ENCODE results near the gene HOXB4.

Gene HOXB4

DNA sequence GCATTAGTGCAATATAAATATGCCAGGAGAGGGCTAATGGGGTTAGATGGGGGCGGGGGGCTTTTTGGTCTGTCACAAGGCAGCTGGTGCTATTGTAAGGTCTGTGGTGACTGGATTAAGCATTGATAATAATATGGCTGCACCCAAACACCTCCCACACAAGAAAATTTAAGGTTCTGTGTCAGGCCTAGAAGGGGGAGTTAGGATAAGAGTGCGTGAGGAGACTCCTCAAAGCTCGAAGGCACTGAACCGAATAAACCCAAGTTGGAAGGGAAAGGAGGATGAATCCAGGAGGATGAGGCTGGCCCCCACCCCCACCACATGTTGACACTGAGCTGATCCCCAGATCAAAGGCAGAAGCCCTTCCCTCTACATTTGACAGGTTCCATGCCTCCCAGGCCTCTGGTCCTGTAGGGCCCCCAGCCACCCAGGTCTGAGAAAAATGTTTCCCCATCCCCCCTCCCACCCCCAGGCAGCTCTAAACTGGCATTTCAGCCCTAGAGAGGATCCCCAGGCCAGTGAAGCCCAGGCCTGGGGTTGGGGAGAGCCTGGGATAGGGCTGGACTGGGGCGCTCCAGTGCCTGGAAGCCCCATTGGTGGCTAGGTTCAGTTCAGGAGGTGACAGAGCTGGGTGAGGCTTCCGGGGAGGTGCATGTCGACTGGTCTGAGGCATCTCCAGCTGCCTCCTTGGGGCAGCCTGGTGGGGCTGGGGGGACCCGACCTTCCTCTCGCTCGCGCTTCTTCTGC lies 49.0 kb downstream of the HOXB4 start:
- DNase-seq (ENCODE audit: low spot score), result no peak

DNA sequence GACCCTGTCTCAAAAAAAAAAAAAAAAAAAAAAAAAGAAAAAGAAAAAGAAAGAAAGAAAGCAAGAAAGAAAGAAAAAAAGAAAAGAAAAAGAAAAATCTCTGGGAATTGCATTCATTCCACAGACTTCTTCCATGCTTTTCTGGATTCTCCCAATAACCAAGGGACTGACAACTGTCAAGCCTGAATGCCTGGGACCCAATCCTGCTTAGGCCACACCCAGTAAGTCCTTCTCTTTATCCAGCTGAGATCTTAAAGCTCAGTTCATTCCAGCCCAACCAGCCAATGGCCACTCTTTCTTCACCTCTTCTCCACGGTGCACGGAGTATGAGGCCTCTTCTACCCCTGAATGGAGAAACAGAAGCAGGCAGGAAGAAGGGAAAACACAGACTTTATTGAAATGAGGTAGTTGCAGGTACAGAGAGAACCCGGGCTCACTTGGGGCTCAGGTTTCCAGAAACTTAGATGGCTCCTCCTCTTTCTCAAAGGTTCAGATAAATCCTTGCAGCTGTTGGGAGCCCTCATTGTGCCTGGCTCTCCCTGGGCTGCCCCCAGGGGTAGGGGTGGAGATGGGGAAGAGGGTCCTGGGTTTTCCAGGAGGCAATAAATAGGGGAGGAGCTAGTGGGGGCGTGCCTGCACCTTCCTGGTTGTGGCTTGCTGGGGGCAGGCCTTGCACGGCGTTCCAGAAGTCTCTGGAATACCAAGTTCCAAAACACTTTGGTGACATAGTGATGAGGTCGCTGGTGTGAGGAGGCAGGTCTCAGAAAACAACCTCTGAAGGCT lies 49.8 kb downstream of the HOXB4 start:
- DNase-seq (ENCODE audit: low spot score), result no peak

DNA sequence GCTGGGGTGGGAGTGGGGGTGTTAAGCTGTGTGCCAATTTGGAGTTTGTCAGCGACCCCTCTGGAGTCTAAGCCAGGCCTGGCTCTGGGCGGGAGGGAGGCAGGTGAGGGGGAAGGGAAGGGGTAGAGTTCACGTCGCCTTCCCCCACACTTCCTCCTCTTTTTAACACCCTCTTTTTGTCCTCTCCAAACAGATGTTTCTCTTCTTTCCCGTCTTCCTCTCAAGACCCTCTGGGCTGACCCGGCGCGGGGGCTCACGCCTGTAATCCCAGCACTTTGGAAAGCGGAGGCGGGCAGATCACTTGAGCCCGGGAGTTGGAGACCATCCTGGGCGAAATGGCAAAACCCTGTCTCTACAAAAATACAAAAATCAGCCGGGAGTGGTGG lies 50.6 kb downstream of the HOXB4 start:
- no peak for DNase-seq (ENCODE audit: low spot score)

DNA sequence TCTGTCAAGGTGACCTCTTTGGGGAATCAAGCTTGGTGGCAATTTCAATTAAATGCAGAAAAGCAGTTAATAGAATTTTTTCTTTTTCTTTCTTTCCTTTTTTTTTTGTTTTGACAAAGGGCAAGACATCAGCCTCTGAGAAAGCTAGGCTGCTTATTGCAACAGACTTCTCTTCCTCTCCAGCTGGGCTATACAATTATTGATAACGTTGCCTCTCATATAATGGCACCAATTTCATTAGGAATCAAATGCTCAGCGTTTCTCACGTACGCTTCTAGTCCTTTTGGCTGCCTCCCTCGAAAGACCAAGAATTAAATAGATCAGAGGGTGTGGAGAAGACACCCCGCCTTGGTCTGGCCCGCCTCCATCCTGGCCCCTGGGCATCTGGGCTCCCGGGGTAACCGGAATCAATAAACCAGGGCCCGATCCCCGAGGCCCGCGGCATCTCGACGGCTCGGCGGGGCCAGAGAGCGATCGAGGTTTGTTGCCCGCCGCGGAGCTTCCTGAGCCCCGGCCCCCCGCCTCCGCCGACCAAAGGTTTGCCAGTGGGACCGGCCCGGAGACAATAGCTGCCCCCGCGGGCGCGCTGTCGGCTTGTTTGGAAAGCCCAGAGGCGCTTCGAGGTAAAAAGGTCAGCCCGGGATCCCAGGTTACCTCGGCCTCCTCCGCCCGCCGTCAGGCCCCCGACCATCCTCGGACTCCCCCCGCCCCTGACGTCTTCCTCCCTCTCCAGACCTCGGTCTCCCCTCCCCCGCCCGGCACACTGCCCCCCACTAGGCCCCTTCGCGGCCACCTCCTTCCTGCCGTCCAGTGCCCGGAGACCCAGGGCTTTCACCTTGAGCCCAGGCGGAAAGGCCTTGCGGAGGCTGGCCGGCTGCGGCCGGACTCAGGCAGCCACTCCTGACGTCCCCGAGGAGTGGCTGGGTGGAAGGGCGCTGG lies 51.3 kb downstream of the HOXB4 start:
- no peak for DNase-seq (ENCODE audit: low spot score)

Data from Ammon's horn (tissue), 1 donor.